ENCODE measurements around the gene CDH12. TPM values are rescaled to one million over a fixed set of nuclear protein-coding genes. Genes with fewer than 3 reads are reported as not detected.

The CDH12 gene
- total and polyA plus RNA-seq, 2 donors (not counting 3 experiments of a cell fraction or from before 2014, with no cell fraction given) = 0.03 TPM; not detected in 1

GRCh38 chr5:22504411-22504810 lies 348.7 kb downstream of the CDH12 start:
- Histone ChIP-seq H3K79me2 (ENCODE audit: control insufficient read depth, insufficient read depth, low read length) (no peaks in the 10 kb centered on the region), H3K9me3 (replicated peaks; ENCODE audit: control insufficient read depth, insufficient read depth, low read length) (no peaks in the 10 kb centered on the region), H4K20me1 (replicated peaks; ENCODE audit: control insufficient read depth, extremely low read depth, insufficient read depth, low read length) (no peaks in the 10 kb centered on the region), H3K9me1 (replicated peaks; ENCODE audit: control insufficient read depth, extremely low read depth, insufficient read depth, low read length) (no peaks in the 10 kb centered on the region), H3K36me3 (ENCODE audit: control insufficient read depth in 2 of 2, extremely low read depth in 1 of 2, insufficient read depth in 2 of 2, low read length in 2 of 2) (no peaks in the 10 kb centered on the region), H3K27ac (ENCODE audit: insufficient read depth, low read depth, low read length) (no peak overlapping the region), H3K4me2 (ENCODE audit: insufficient read depth, low read length) (no peak overlapping the region), H3K4me1 (ENCODE audit: control insufficient read depth, extremely low read depth, insufficient read depth, low read length) (no peaks in the 10 kb centered on the region), H2AFZ (ENCODE audit: low read depth, low read length) (no peak overlapping the region), H3K9ac (replicated peaks; ENCODE audit: extremely low read depth, insufficient read depth, low read length) (no peak overlapping the region), H3K27me3 (ENCODE audit: control insufficient read depth in 2 of 2, insufficient read depth in 2 of 2, low read length in 2 of 2) (no peaks in the 10 kb centered on the region), H3K4me3 (replicated peaks in 1 of 3; ENCODE audit: insufficient read depth in 1 of 3, low read depth in 1 of 3, low read length in 3 of 3) (no peak overlapping the region)
- FAIRE-seq = no peak
- dilution Hi-C loops (cut with MboI; ENCODE audit: extremely low pct_ligation_motif_present, low sequenced_read_pairs) (no loop called here), intact Hi-C loops (cut with micrococcal nuclease) (no loop called here)
- DNase-seq (ENCODE audit: low read depth, low spot score) = no peak
- CTCF ChIA-PET = no interaction called here
- TF ChIP-seq POLR2A (IDR thresholded peaks at IDR 0.05; ENCODE audit: low read depth, low read length) = no peak
- TF ChIP-seq POLR2AphosphoS5 (IDR thresholded peaks at IDR 0.05; ENCODE audit: insufficient read depth, low read depth, low read length) = no peak
- TF ChIP-seq JUN (IDR thresholded peaks at IDR 0.05; ENCODE audit: borderline replicate concordance, insufficient read depth, insufficient read length, low read depth) = no peak
- TF ChIP-seq MYC (IDR thresholded peaks at IDR 0.05; ENCODE audit: low read depth, low read length) = no peak
- no peak for TF ChIP-seq MAX (IDR thresholded peaks at IDR 0.05; ENCODE audit: insufficient read depth, insufficient read length)
- TF ChIP-seq FOS (IDR thresholded peaks at IDR 0.05; ENCODE audit: borderline replicate concordance, insufficient read depth, low read length) = no peak
- POLR2A ChIA-PET = no interaction called here
- BruUV-seq (replicated peaks) = no TSS peak

- no TSS peak for BruUV-seq (replicated peaks)
- no peaks in the 10 kb centered on the region for H3K36me3 ChIP-seq (ENCODE audit: control insufficient read depth in 2 of 2, extremely low read depth in 1 of 2, insufficient read depth in 2 of 2, low read length in 2 of 2)
- no peaks in the 10 kb centered on the region for H3K4me1 ChIP-seq (ENCODE audit: control insufficient read depth, extremely low read depth, insufficient read depth, low read length)
- intact Hi-C loops (cut with micrococcal nuclease) = no loop called here
- H3K4me3 ChIP-seq (replicated peaks in 1 of 3; ENCODE audit: insufficient read depth in 1 of 3, low read depth in 1 of 3, low read length in 3 of 3) = no peak overlapping the region
- DNase-seq (ENCODE audit: low read depth, low spot score) = no peak
- dilution Hi-C loops (cut with MboI; ENCODE audit: extremely low pct_ligation_motif_present, low sequenced_read_pairs) = no loop called here
- POLR2A ChIA-PET = no interaction called here
- H2AFZ ChIP-seq (ENCODE audit: low read depth, low read length) = no peak overlapping the region
- H3K79me2 ChIP-seq (ENCODE audit: control insufficient read depth, insufficient read depth, low read length) = no peaks in the 10 kb centered on the region
- CTCF ChIA-PET = no interaction called here
- TF ChIP-seq JUN (IDR thresholded peaks at IDR 0.05; ENCODE audit: borderline replicate concordance, insufficient read depth, insufficient read length, low read depth) (no peak), MAX (IDR thresholded peaks at IDR 0.05; ENCODE audit: insufficient read depth, insufficient read length) (no peak), POLR2AphosphoS5 (IDR thresholded peaks at IDR 0.05; ENCODE audit: insufficient read depth, low read depth, low read length) (no peak), CTCF (IDR thresholded peaks at IDR 0.05; ENCODE audit: extremely low read depth in 1 of 2, insufficient read depth in 1 of 2, low read depth in 1 of 2, low read length in 2 of 2) (no peak), GATA2 (IDR thresholded peaks at IDR 0.05; ENCODE audit: insufficient read depth, insufficient read length, low read depth, low read length) (no peak), FOS (IDR thresholded peaks at IDR 0.05; ENCODE audit: borderline replicate concordance, insufficient read depth, low read length) (no peak), EZH2 (IDR thresholded peaks at IDR 0.05; ENCODE audit: borderline replicate concordance, low read depth, low read length, severe bottlenecking) (no peak), POLR2A (IDR thresholded peaks at IDR 0.05; ENCODE audit: low read depth, low read length) (no peak), MYC (IDR thresholded peaks at IDR 0.05; ENCODE audit: low read depth, low read length) (no peak)
- H3K9me1 ChIP-seq (replicated peaks; ENCODE audit: control insufficient read depth, extremely low read depth, insufficient read depth, low read length) = no peaks in the 10 kb centered on the region
- no peak overlapping the region for H3K4me2 ChIP-seq (ENCODE audit: insufficient read depth, low read length)
- H3K9ac ChIP-seq (replicated peaks; ENCODE audit: extremely low read depth, insufficient read depth, low read length) = no peak overlapping the region
- H3K27me3 ChIP-seq (ENCODE audit: control insufficient read depth in 2 of 2, insufficient read depth in 2 of 2, low read length in 2 of 2) = no peaks in the 10 kb centered on the region
- H4K20me1 ChIP-seq (replicated peaks; ENCODE audit: control insufficient read depth, extremely low read depth, insufficient read depth, low read length) = no peaks in the 10 kb centered on the region
- H3K9me3 ChIP-seq (replicated peaks; ENCODE audit: control insufficient read depth, insufficient read depth, low read length) = no peaks in the 10 kb centered on the region
- H3K27ac ChIP-seq (ENCODE audit: insufficient read depth, low read depth, low read length) = no peak overlapping the region
- FAIRE-seq = no peak
Measured at GRCh38 chr5:22500556-22500955, 352.6 kb downstream of the CDH12 start.

Data from endothelial cell of umbilical vein (primary cell).